HepG2 (cell line): ENCODE results near the gene KAZALD1. TPM values are rescaled to one million over a fixed set of nuclear protein-coding genes. Genes with fewer than 3 reads are reported as not detected.

Experiments used
- FOXO1 ChIP-seq: sonication (generic); formaldehyde crosslinking; IDR thresholded peaks from 2 replicates; pipeline ENCODE4 v1.4.0; 2020; ENCODE audit warnings: missing genetic modification reagents
- GATA4 ChIP-seq: sonication (generic); IDR thresholded peaks from 2 replicates; pipeline ENCODE4 v1.6.1; 2016; ENCODE audit warnings: antibody characterized with exemption, low read depth, borderline replicate concordance
- IRF1 ChIP-seq: sonication (generic); formaldehyde crosslinking; IDR thresholded peaks from 2 replicates; pipeline ENCODE4 v1.4.0; 2020; ENCODE audit warnings: low read depth, mild to moderate bottlenecking, missing genetic modification reagents
- KAT8 ChIP-seq: IDR thresholded peaks from 2 replicates; pipeline ENCODE4 v1.6.1; 2016; ENCODE audit warnings: missing genetic modification reagents, missing compliant biosample characterization
- KLF12 ChIP-seq: sonication (generic); formaldehyde crosslinking; IDR thresholded peaks from 2 replicates; pipeline ENCODE4 v1.4.0; 2020; ENCODE audit warnings: missing genetic modification reagents, borderline replicate concordance
- NFIC ChIP-seq: IDR thresholded peaks from 2 replicates; pipeline ENCODE4 v1.6.1; 2012; ENCODE audit warnings: mild to moderate bottlenecking, low read length, inconsistent platforms
- NR3C1 ChIP-seq: sonication (generic); formaldehyde crosslinking; IDR thresholded peaks from 2 replicates; pipeline ENCODE4 v1.4.0; 2020; ENCODE audit warnings: missing genetic modification reagents
- POLR2A ChIP-seq, 2 experiments: IDR thresholded peaks; 2 replicates each; pipeline ENCODE4 v1.6.1; 2011; ENCODE audit warnings: low read depth in 2 of 2, low read length in 2 of 2, mild to moderate bottlenecking in 1 of 2, moderate library complexity in 1 of 2; ENCODE audit not compliant: insufficient read depth in 1 of 2
- PRDM10 ChIP-seq: sonication (generic); formaldehyde crosslinking; IDR thresholded peaks from 2 replicates; pipeline ENCODE4 v1.4.0; 2020; ENCODE audit warnings: low read depth, missing genetic modification reagents
- RAD21 ChIP-seq: fragments of 450-650 bp; formaldehyde crosslinking; IDR thresholded peaks from 2 replicates; pipeline ENCODE4 v1.5.0; 2020; ENCODE audit warnings: mild to moderate bottlenecking
- RBM39 ChIP-seq: fragments of 200-400 bp; formaldehyde crosslinking; IDR thresholded peaks from one replicate; pipeline ENCODE4 v1.6.1; 2018; ENCODE audit warnings: antibody characterized with exemption, mild to moderate bottlenecking, low read depth, low read length; ENCODE audit not compliant: poor library complexity, severe bottlenecking
- RXRA ChIP-seq: sonication (generic); formaldehyde crosslinking; IDR thresholded peaks from 2 replicates; pipeline ENCODE4 v1.5.1; 2020; ENCODE audit warnings: missing genetic modification reagents
- SSRP1 ChIP-seq: IDR thresholded peaks from 2 replicates; pipeline ENCODE4 v1.6.1; 2016; ENCODE audit warnings: control low read depth
- TEAD3 ChIP-seq: optimal IDR thresholded peaks from 2 replicates; pipeline ENCODE3; 2016; ENCODE audit warnings: borderline replicate concordance
- TEF ChIP-seq: sonication (generic); formaldehyde crosslinking; IDR thresholded peaks from 2 replicates; pipeline ENCODE4 v1.5.0; 2020; ENCODE audit warnings: missing genetic modification reagents
- ZBTB7B ChIP-seq: sonication (generic); formaldehyde crosslinking; IDR thresholded peaks from 2 replicates; pipeline ENCODE4 v1.4.0; 2020; ENCODE audit warnings: missing genetic modification reagents
- ZFP90 ChIP-seq: sonication (generic); formaldehyde crosslinking; IDR thresholded peaks from 2 replicates; pipeline ENCODE4 v1.8.0; 2022; ENCODE audit warnings: missing genetic modification reagents, mild to moderate bottlenecking, inconsistent platforms, borderline replicate concordance
- ZNF136 ChIP-seq: sonication (generic); formaldehyde crosslinking; IDR thresholded peaks from 2 replicates; pipeline ENCODE4 v1.8.1; 2022; ENCODE audit warnings: low read depth, mild to moderate bottlenecking, moderate library complexity, missing genetic modification reagents
- ZNF451 ChIP-seq: sonication (generic); formaldehyde crosslinking; IDR thresholded peaks from 2 replicates; pipeline ENCODE4 v1.5.0; 2020; ENCODE audit warnings: mild to moderate bottlenecking, missing genetic modification reagents
- ZNF558 ChIP-seq: sonication (generic); formaldehyde crosslinking; IDR thresholded peaks from 2 replicates; pipeline ENCODE4 v1.9.0; 2022; ENCODE audit warnings: mild to moderate bottlenecking, missing genetic modification reagents, borderline replicate concordance
- ZNF724P ChIP-seq: sonication (generic); formaldehyde crosslinking; IDR thresholded peaks from 2 replicates; pipeline ENCODE4 v1.8.0; 2022; ENCODE audit warnings: missing genetic modification reagents, borderline replicate concordance
- polyA plus RNA-seq, 8 experiments: library from polyadenylated mRNA; depleted of rRNA in 3 of 8; stranded (reverse) in 7 of 8; unstranded in 1 of 8; fragments of >200 nt; fragmentation: Illumina TruSeq in 4 of 8; extraction: Trizol in 4 of 8; gene quantifications; 2 replicates each; pipeline versions ENCODE4 v1.2.1 to v1.2.3, GENCODE V29; 2011 to 2016; ENCODE audit warnings: low read depth in 4 of 8, missing spikeins in 1 of 8, mixed read lengths in 1 of 8; ENCODE audit not compliant: insufficient read depth in 1 of 8
- total RNA-seq, 5 experiments: library from RNA; depleted of rRNA; stranded (reverse); fragments of >200 nt; fragmentation: Illumina TruSeq; extraction: Trizol; gene quantifications; 2 replicates each; pipeline ENCODE4 v1.2.3, GENCODE V29; 2016; ENCODE audit warnings: low read depth in 1 of 5
- TF ChIP-seq, protein P1 (sequence below): sonication (generic); formaldehyde crosslinking; IDR thresholded peaks from 2 replicates; pipeline ENCODE4 v1.9.0; 2022; ENCODE audit warnings: missing genetic modification reagents, mild to moderate bottlenecking, borderline replicate concordance

The KAZALD1 gene
- total and polyA plus RNA-seq, 2 of the 13 experiments (the other 11 are each of a cell fraction or from before 2014, with no cell fraction given): 16.7 to 27.7 TPM

- TF ChIP-seq, protein P1, sequence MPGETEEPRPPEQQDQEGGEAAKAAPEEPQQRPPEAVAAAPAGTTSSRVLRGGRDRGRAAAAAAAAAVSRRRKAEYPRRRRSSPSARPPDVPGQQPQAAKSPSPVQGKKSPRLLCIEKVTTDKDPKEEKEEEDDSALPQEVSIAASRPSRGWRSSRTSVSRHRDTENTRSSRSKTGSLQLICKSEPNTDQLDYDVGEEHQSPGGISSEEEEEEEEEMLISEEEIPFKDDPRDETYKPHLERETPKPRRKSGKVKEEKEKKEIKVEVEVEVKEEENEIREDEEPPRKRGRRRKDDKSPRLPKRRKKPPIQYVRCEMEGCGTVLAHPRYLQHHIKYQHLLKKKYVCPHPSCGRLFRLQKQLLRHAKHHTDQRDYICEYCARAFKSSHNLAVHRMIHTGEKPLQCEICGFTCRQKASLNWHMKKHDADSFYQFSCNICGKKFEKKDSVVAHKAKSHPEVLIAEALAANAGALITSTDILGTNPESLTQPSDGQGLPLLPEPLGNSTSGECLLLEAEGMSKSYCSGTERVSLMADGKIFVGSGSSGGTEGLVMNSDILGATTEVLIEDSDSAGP: peak; percentile 54; the same call in 1 of the 2 replicates
- TF ChIP-seq KLF12 (CRISPR knock-in tag) (0 out of 2 replicates have a peak, but pooled peaks have one; percentile 53), PRDM10 (no peak), NR3C1 (CRISPR knock-in tag) (no peak), ZNF724P (CRISPR knock-in tag) (peak; percentile 55; the same call in 1 of the 2 replicates), ZFP90 (peak; percentile 33; the same call in 1 of the 2 replicates), ZNF558 (CRISPR knock-in tag) (peak; percentile 50; the same call in 1 of the 2 replicates), IRF1 (CRISPR knock-in tag) (no peak), GATA4 (no peak), RXRA (peak; percentile 68; the same call in 1 of the 2 replicates), KAT8 (CRISPR knock-in tag) (peak; percentile 48; the same call in 1 of the 2 replicates), SSRP1 (peak; percentile 84; the same call in 1 of the 2 replicates), TEF (CRISPR knock-in tag) (0 out of 2 replicates have a peak, but pooled peaks have one; percentile 28), RBM39 (peak; percentile 17), NFIC (no peak), TEAD3 (CRISPR knock-in tag) (peak; percentile 18), ZNF136 (CRISPR knock-in tag) (0 out of 2 replicates have a peak, but pooled peaks have one; percentile 32), RAD21 (peak; percentile 81), FOXO1 (CRISPR knock-in tag) (no peak), POLR2A (IDR thresholded peaks at IDR 0.05; ENCODE audit: insufficient read depth in 1 of 2, low read depth in 2 of 2, low read length in 2 of 2) (peak in 1 of 2 experiments; percentile 36; a peak in 1 of 4 replicates), ZNF451 (CRISPR knock-in tag) (0 out of 2 replicates have a peak, but pooled peaks have one; percentile 26), ZBTB7B (peak; percentile 59; the same call in 1 of the 2 replicates)
Measured at GRCh38 chr10:101067356-101068083, 5.7 kb downstream of the KAZALD1 start (continued).
